GM18502 (cell line): ENCODE results near the gene FREY1.

Experiments
- ATAC-seq: cut with Tn5 transposase; IDR thresholded peaks from one replicate; pipeline ENCODE4 v1.9.1; 2021; ENCODE audit warnings: mild to moderate bottlenecking; ENCODE audit not compliant: unreplicated experiment, poor library complexity

FREY1 gene

GRCh38 chr11:45929486-45930030, 22.5 kb upstream of the FREY1 start:
- ATAC-seq: no peak

- ATAC-seq: no peak
Measured at GRCh38 chr11:45928535-45929215, 21.6 kb upstream of the FREY1 start.

- ATAC-seq: no peak
Measured at GRCh38 chr11:45927684-45928413, 20.8 kb upstream of the FREY1 start.

GRCh38 chr11:45927332-45927683, 20.2 kb upstream of the FREY1 start:
- no peak for ATAC-seq

DNA sequence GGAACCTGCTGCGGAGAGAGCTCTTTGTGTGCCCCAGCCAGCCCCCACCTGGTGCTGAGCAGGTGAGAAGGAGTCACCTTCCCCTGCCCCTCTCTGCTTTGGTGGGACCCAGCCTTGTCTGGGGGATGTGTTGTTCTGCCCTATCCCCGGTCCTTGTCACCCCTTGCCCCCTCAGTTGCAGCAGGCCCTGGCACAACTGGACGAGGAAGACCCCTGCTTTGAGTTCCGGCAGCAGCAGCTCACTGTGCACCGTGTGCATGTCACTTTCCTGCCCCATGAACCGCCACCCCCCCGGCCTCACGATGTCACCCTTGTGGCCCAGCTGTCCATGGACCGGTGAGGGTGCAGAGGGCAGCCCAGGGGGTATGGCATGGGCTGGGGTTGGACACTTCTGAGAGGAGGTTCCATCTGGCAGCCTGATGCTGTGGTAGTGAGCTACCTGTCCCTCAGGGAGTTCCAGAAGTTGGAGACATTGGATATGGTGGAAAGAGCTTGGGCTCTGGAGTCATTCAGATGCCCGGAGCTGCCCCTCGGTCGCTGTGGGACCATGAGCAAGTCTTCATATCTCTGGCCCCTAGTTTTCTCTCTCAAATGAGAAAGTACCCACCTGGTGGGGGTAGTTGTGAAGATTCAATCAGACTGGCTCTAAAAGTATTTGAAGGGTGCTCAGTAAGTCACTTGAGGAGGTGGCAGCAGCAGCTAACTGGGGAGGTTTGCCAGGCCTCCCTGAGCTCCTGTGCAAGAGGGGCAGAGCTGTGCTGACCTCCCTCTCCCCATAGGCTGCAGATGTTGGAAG, 19.7 kb upstream of the FREY1 start:
- ATAC-seq: no peak

DNA sequence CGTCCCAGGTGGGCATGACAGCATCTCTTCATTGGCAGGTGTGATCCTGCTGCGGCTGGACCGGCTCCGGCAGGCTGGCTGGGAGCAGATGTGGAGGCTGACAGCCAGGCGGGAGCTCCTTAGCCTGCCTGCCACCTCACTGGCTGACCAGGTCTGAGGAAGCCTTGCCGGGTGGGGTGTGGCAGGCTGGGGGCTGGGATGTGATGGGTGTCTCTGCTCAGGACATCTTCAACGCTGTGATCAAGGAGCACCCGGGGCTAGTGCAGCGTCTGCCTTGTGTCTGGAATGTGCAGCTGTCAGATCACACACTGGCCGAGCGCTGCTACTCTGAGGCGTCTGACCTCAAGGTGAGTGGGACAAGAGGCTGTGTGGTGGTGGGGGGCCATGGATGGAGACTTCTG, 18.9 kb upstream of the FREY1 start:
- no peak for ATAC-seq

- no peak for ATAC-seq
Measured at GRCh38 chr11:45925550-45925949, 18.5 kb upstream of the FREY1 start.

DNA sequence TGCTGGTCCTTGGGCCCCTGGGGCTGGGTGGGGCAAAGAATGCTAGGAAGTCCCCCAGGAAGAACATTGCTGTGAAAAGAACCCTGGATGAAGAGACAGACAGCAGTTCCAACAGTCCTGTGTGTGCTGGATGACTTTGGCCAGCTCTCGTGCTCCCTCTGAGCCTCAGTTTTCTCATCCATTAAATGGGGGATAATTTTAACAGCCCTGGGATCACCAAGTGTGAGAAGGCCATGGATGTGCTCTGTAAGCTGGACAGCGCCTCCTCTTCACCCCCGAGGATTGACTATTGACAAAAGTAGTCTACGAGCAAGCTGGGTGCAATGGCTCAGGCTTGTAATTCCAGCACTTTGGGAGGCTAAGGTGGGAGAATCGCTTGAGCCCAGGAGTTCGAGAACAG, 17.9 kb upstream of the FREY1 start:
- no peak for ATAC-seq

GRCh38 chr11:45924036-45924915, 17.2 kb upstream of the FREY1 start:
- no peak for ATAC-seq

- ATAC-seq: no peak
Measured at GRCh38 chr11:45922425-45923082, 15.5 kb upstream of the FREY1 start, which contains the start of gene LARGE2. Gene LARGE2 (plus strand): TSS chr11:45922656. CDS start chr11:45922883, 227 bp downstream.

DNA sequence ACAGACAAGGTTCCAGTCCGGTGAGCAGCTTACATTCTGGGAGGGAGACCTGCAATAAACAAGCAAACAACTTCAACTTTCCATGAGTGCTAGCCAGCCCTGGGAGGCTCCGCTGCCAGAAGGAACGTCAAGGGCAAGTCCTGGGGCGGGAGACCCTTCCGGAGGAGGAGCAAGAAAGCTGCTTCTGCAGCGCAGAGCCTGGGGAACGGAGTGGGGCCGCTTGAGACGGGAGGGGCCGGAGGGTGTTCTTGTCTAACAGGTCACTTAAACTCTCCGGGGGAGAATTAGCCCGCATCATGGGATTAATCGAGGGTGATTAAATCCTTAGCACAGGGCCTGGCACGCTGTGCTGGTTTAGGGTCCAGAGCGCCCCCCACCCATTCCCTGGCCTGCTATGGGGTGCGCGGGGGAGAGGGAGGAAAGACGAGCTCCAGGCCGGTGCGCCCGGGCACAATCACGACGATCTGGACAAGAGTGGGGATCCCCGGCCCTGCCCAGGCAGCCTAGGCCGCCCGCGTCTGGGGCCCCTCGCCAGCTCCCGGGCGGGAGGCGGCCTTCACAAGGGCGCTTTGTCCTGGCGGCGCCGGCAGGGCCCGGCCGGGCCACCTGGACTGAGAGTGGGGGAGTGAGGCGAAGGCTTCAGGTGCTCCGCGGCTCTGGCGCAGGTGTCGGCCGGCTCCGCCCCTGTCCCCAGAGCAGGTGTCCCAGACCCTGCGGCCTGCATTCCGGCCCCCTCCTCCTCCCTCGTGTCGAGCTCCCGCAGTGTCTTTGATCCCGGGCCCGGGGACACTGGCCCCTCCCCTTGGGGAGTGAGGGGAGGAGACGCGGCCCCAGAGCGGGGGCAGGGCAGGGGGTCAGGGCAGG, 14.7 kb upstream of the FREY1 start:
- no peak for ATAC-seq

DNA sequence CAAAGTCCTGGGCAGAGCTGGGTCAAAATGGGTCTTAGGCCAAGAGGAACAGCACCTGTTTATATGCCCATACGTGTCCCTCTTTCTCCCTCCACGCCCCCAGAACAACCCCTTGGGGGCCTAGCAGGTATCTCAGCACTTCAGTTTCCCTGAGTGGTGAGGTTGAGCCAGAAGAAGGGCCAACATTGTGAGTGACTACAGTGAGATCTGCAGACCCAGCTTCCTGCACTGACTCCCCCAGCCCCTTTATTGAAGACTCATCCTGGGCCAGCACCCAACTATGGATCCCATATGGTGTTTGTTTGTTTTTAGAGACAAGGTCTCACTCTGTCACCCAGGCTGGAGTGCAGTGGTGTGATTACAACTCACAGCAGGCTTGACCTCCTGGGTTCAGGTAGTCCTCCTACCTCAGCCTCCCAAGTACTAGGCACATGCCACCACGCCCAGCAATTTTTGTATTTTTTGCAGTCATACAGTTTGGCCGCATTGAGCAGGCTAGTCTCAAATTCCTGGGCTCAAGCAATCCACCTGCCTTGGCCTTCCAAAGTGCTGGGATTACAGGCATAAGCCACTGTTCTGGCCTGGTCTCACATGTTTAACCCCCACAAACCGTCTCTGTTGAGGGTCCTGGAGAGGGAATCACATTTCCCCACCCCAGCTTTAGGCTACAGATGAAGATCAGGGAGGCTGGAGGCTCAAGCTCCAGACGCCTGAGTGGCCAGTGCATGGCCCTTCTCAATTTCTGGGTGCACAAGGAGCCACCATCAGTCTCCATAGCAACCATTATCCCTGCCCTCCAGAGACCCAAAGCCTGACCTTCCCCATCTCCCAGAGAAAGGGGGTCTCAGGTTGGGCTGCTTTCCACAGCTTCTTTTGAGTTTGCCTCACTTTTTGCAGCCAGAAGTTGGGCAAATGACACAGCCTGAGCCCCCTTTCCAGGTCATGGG, 13.7 kb upstream of the FREY1 start:
- ATAC-seq: no peak

DNA sequence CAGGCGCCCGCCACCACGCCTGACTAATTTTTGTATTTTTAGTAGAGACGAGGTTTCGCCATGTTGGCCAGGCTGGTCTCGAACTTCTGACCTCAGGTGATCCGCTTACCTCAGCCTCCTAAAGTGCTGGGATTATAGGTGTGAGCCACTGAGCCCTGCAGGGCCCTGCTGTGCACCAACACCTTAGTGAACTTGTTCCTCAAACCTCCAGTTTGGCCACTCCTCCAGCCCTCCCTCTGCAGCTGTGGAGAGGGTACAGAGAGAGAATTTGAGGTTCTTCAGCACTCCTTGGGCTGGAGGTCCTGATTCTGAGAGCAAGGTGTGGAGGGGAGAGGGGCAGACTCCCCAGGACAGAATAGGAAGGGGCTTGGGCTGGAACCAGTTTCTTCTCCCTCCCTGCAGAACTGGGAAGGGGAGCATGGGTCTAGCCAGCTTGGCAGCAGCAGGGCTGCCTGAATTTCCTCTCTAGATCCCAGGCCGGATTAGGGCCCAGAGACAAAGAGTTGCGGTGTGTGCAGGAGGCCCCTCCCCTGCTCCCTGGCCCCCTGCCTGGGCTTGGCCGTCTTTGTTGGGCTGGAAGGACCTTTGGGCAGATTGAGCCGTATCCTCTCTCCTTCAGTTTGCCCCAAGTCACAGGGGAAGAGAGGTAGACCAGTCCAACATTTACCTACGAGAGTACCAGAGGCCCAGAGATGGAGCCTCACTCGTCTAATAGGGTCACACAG, 12.9 kb upstream of the FREY1 start:
- ATAC-seq: no peak

GRCh38 chr11:45918962-45919675, 12.0 kb upstream of the FREY1 start:
- no peak for ATAC-seq

DNA sequence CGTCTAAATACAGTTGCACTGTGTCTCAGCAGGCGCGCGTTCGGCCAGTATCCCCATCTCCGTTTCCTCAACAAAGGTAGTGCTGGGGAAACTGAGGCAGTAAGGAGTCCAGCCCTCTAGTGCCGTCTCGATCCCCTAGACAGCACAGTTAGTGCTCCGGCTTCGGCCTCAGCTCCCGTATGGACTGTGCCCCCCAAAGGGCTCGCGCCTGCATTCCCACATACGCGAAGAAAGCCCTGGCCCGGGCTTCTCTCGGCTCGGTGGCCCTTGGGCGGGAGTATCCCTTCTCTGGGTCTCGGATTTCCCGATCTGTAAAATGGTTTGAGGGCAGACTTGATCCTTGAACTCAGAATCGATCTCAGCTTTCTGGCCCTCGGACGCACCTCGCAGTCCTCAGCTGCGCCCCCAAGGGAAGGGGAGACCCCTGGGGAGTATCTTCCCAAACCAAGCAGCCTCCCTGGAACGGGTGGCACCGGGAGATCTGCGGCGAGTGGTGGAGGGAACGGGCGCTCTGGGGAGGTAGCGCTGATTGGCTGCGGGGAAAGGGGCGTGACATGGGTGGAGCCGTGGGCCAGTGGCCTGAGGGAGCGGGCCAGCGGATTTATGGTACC, 11.4 kb upstream of the FREY1 start:
- peak; percentile 41 for ATAC-seq
